Epithelial cell of proximal tubule (primary cell): ENCODE measurements around the gene UBE2Q2. TPM values are rescaled to one million over a fixed set of nuclear protein-coding genes. Genes with fewer than 3 reads are reported as not detected.
"Not testable (repeated sequence)": the region's sequence is repeated elsewhere in the genome, so short reads cannot be mapped to it uniquely, and the experiment has no call there.

Experiments
- DNase-seq: peaks from one replicate; pipeline ENCODE4 v3.0.0-alpha.2; 2011; ENCODE audit warnings: low read depth
- H3K4me3 ChIP-seq: 2 replicates; pipeline ENCODE4 v1.5.1; 2011; ENCODE audit warnings: low read depth, mild to moderate bottlenecking, low read length
- total RNA-seq: library from RNA; depleted of rRNA; stranded (reverse); fragments of >200 nt; gene quantifications from 2 replicates; pipeline ENCODE4 v1.2.3, GENCODE V29; 2015
- TF ChIP-seq, protein P1 (sequence below): conservative IDR thresholded peaks from 2 replicates; pipeline ENCODE4 v1.5.1; 2012; ENCODE audit warnings: low read depth, mild to moderate bottlenecking, low read length

Gene UBE2Q2
- total RNA-seq, 1 donor from 2014 or later = 40.9 TPM

GRCh38 chr15:75868019-75868418 is 24.8 kb downstream of the UBE2Q2 start:
- H3K4me3 ChIP-seq = no peak overlapping the region
- no peak for DNase-seq
- TF ChIP-seq, protein P1, sequence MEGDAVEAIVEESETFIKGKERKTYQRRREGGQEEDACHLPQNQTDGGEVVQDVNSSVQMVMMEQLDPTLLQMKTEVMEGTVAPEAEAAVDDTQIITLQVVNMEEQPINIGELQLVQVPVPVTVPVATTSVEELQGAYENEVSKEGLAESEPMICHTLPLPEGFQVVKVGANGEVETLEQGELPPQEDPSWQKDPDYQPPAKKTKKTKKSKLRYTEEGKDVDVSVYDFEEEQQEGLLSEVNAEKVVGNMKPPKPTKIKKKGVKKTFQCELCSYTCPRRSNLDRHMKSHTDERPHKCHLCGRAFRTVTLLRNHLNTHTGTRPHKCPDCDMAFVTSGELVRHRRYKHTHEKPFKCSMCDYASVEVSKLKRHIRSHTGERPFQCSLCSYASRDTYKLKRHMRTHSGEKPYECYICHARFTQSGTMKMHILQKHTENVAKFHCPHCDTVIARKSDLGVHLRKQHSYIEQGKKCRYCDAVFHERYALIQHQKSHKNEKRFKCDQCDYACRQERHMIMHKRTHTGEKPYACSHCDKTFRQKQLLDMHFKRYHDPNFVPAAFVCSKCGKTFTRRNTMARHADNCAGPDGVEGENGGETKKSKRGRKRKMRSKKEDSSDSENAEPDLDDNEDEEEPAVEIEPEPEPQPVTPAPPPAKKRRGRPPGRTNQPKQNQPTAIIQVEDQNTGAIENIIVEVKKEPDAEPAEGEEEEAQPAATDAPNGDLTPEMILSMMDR = no peak

GRCh38 chr15:75869446-75869845 is 26.2 kb downstream of the UBE2Q2 start:
- no peak overlapping the region for H3K4me3 ChIP-seq
- TF ChIP-seq, protein P1 = no peak
- DNase-seq = no peak

DNA sequence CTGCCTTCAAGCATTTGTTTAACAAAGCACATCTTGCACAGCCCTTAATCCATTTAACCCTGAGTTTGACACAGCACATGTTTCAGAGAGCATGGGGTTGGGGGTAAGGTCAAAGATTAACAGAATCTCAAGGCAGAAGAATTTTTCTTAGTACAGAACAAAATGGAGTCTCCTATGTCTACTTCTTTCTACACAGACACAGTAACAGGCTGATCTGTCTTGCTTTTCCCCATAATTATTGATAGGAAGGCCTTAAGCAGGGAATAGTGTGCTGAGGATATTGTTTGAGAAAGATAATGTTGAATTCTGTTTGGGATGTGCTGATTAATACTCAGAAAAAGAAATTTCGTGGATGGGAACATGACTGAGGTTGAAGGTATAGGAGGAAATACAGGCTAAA is 28.3 kb downstream of the UBE2Q2 start:
- DNase-seq, H3K4me3 ChIP-seq: not testable (repeated sequence)

DNA sequence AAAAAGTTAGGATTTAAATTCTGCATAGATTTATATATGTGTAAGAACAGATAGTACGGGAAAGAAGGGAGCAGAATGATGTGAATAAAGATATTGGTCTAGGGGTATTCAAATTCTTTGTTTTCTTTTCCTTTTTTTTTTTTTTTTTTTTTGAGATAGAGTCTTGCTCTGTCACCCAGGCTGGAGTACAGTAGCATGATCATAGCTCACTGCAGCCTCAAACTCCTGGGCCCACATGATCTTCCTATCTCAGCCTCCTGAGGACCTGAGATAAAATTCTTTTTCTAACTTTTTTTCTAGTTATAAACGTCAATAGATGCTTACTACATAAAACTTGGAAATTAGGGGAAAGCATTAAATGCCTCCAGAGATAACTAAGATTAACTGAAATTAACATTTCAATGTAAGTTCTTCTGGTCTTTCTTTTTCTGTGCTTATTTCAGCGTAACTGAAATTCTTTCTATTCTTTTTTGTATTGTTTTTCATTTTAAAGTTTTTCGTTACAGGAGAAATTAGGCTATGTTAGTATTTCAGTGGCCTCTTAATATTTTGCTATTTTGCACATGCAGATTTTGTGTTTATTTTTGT is 29.2 kb downstream of the UBE2Q2 start:
- TF ChIP-seq, protein P1 = no peak
- no peak for DNase-seq
- no peak overlapping the region for H3K4me3 ChIP-seq

DNA sequence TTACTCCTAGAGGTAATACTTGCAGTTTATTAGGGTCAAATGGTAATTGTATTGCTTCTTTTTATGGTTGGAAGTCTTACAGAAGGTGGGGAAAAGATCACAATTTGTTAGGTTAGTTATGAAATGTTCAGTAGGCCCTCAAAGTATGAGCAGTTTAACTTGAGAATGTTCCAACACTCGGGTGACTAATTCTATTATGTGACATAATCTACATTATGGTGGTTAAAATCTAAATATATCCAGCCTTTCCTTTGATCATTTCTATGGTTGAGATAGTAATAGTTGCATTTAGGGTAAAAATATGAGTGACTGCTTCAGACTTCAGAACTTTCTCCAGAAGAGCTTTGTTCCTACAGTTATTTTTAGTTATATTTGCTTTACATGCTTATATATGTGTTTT is 40.8 kb downstream of the UBE2Q2 start:
- no peak for DNase-seq
- TF ChIP-seq, protein P1 = no peak

GRCh38 chr15:75887178-75887577 is 43.9 kb downstream of the UBE2Q2 start:
- DNase-seq = no peak
- H3K4me3 ChIP-seq = no peak overlapping the region
- TF ChIP-seq, protein P1 = no peak

More for the DNA sequence above, 40.8 kb downstream of the UBE2Q2 start:
- no peak overlapping the region for H3K4me3 ChIP-seq

GRCh38 chr15:75891895-75892294 is 48.6 kb downstream of the UBE2Q2 start:
- no peak overlapping the region for H3K4me3 ChIP-seq

More at GRCh38 chr15:75891895-75892294, 48.6 kb downstream of the UBE2Q2 start:
- TF ChIP-seq, protein P1 = no peak
- peak; percentile 68 for DNase-seq
